ENCODE results near the gene ZNF579. TPM values are rescaled to one million over a fixed set of nuclear protein-coding genes. Genes with fewer than 3 reads are reported as not detected.
A peak's percentile ranks its signal among the peaks of the same experiment; 100 is the strongest.
"Not testable (repeated sequence)": the region's sequence is repeated elsewhere in the genome, so short reads cannot be mapped to it uniquely, and the experiment has no call there.

Gene ZNF579
- polyA plus RNA-seq, 6 donors from 2014 or later: 0.13 to 0.85 (median 0.40) TPM

DNA sequence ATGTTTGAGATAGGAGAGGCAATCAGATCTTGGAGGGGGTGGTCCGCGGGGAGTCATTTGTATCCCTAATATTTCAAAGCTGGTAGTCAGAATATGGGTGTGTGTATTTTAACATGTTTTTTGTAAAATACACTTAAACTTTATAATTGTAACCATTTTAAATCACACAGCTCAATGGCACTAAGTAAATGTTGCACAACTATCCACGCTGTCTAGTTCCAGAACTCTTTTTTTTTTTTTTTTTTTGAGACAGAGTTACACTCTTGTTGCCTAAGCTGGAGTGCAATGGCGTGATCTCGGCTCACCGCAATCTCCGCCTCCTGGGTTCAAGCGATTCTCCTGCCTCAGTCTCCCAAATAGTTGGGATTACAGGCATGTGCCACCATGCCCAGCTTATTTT lies 3.2 kb upstream of the ZNF579 start:
- ATAC-seq (ENCODE audit: low read depth in 2 of 2); H3K27me3 Mint-ChIP-seq; H3K27ac Mint-ChIP-seq; DNase-seq; H3K9me3 Mint-ChIP-seq; H3K36me3 Mint-ChIP-seq: not testable (repeated sequence)
- peak overlapping the region in 2 of 8 donors; percentile 8 to 13 for H3K4me3 Mint-ChIP-seq
- peaks cover 43 to 50% (median 44%) of the 10 kb centered on the region in 3 donors for H3K4me1 Mint-ChIP-seq

GRCh38 chr19:55582284-55582683 lies 1.6 kb upstream of the ZNF579 start:
- not testable (repeated sequence) for H3K27me3 Mint-ChIP-seq; H3K36me3 Mint-ChIP-seq; DNase-seq; H3K9me3 Mint-ChIP-seq; ATAC-seq (ENCODE audit: low read depth in 2 of 2)
- peak overlapping the region in 1 of 6 donors; percentile 76 for H3K27ac Mint-ChIP-seq
- H3K4me1 Mint-ChIP-seq: peaks cover 41 to 48% (median 42%) of the 10 kb centered on the region in 3 donors
- H3K4me3 Mint-ChIP-seq: peak overlapping the region in 5 of 8 donors; percentile 12 to 95 (median 90)

DNA sequence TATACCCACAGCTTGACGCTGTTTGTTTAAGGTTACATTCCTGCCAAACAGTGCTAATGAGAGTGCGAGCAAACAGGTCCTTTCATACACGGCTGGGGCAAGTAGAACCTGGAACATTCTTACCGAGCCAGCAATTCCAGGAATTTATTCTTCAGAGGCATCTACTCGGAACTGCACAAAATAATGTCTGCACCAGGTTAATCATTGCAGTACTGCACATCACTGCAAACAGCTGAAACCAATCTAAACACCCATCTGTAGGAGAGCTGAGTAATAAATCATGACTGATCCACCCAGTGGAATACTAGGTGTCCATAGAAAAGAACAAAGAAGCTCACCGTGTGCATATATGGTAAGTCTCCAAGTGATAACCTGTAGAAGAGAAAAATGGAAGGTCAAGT lies 1.2 kb upstream of the ZNF579 start:
- no peak for ATAC-seq (ENCODE audit: low read depth in 2 of 2)
- H3K27ac Mint-ChIP-seq: peak overlapping the region in 1 of 6 donors; percentile 94

GRCh38 chr19:55581145-55581822 lies 636 bp upstream of the ZNF579 start:
- peaks cover 35 to 38% (median 35%) of the 10 kb centered on the region in 3 donors for H3K4me1 Mint-ChIP-seq
- H3K27me3 Mint-ChIP-seq: no peaks in the 10 kb centered on the region
- ATAC-seq (ENCODE audit: low read depth in 2 of 2): no peak
- peak overlapping the region; percentile 83 to 95 (median 90) for H3K4me3 Mint-ChIP-seq
- peaks cover 0 to 8% of the 10 kb centered on the region in 2 donors for H3K36me3 Mint-ChIP-seq
- H3K27ac Mint-ChIP-seq: peak overlapping the region in 5 of 6 donors; percentile 37 to 94 (median 82)
- peaks cover 0 to 3% (median 0%) of the 10 kb centered on the region in 7 donors for H3K9me3 Mint-ChIP-seq
- no peak for DNase-seq

More for the DNA sequence above, 1.2 kb upstream of the ZNF579 start:
- Mint-ChIP-seq H3K36me3 (peaks cover 0 to 6% of the 10 kb centered on the region in 2 donors), H3K4me1 (peaks cover 38 to 44% (median 39%) of the 10 kb centered on the region in 3 donors), H3K27me3 (no peaks in the 10 kb centered on the region), H3K9me3 (peaks cover 0 to 3% (median 0%) of the 10 kb centered on the region in 7 donors), H3K4me3 (peak overlapping the region in 6 of 8 donors; percentile 41 to 95 (median 88))
- DNase-seq: no peak

DNA sequence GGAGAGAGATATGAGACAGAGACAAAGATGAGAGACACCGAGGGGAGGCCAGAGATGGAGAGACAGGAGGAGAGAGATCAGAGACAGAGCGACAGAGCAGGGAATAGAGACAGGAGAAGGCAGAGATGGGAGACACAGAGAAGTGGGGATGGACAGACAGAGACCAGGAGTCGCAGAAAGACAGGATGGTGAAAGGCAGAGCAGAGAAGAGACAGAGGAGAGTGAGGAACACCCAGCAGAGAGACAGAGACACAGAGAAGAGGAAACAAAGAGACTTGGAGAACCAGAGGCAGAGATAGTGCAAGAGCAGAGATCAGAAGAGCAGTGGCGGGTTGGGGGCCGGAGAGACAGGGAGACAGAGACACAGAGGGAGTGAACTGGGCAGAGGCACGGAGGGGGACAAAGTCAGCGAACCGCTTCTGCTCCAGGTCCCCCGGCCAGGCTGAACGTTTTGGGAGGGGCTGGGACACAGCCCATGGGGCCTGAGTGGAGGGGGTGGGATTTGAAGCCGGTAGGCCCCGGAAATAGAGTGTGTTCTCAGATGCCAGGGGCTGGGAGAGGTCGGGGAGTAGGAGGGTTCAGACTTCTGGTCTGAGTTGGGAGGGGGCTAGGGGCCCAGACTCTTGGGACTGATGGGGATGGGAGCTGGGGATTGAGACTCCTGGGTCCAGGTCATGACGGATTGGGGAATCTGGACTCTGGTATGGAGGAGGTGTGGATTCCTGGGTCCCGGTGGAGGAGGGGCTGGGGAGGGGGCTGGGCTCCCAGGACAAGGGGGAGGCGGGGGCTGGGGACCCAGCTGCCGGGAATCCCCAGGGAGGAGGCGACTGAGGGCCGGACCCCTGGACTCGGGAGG lies 654 bp downstream of the ZNF579 start:
- Mint-ChIP-seq H3K4me3 (peak overlapping the region; percentile 85 to 95 (median 90)), H3K9me3 (peaks cover 0 to 3% (median 0%) of the 10 kb centered on the region in 7 donors), H3K36me3 (peaks cover 0 to 8% of the 10 kb centered on the region in 2 donors), H3K4me1 (peaks cover 23 to 26% (median 26%) of the 10 kb centered on the region in 3 donors), H3K27me3 (no peaks in the 10 kb centered on the region), H3K27ac (peak overlapping the region; percentile 66 to 96 (median 89))
- no peak for DNase-seq
- peak; percentile 37 to 52 for ATAC-seq (ENCODE audit: low read depth in 2 of 2)

- Mint-ChIP-seq H3K4me3 (peak overlapping the region; percentile 85 to 95 (median 90)), H3K27me3 (no peaks in the 10 kb centered on the region), H3K27ac (peak overlapping the region in 4 of 6 donors; percentile 21 to 90 (median 58)), H3K4me1 (peaks cover 23 to 26% (median 26%) of the 10 kb centered on the region in 3 donors), H3K36me3 (peaks cover 0 to 8% of the 10 kb centered on the region in 2 donors), H3K9me3 (peaks cover 0 to 3% (median 0%) of the 10 kb centered on the region in 7 donors)
- ATAC-seq (ENCODE audit: low read depth in 2 of 2): no peak
- no peak for DNase-seq
Observed at GRCh38 chr19:55578761-55579747, 1.6 kb downstream of the ZNF579 start.

DNA sequence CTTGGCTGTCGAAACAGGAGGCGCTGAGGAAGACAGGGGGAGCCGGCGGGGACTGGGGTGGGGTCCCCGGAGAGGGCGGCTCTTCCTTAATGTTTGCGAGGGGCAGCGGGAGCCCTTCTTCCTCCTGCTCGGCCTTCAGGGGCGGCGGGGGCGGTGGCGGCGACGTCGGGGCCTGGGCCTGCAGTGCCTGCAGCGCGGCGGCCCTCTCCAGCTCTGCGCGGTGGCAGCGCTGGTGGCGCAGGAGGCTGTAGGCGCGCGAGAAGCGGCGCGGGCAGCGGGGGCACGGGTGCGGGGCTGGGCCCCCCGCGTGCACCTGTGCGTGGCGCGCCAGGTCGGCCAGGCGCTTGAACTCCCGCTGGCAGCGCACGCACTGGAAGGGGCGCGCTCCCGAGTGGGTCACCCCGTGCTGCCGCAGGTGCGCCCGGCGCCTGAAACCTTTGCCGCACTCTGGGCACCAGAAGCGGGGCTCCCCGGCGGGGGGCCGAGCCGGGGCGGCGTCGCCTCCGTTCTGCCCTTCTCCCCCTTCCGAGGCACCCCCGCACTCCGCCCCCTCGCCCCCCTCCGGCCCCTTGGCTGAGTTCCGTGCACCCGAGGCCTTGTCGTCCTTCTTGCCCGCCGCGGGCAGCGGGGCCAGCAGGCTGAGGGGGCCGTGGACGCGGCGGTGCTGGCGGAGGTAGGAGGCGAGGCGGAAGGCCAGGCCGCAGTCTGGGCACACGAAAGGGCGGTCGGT lies 2.5 kb downstream of the ZNF579 start:
- Mint-ChIP-seq H3K36me3 (peaks cover 0 to 8% of the 10 kb centered on the region in 2 donors), H3K9me3 (peaks cover 0 to 3% (median 0%) of the 10 kb centered on the region in 7 donors), H3K27ac (no peak overlapping the region), H3K27me3 (no peaks in the 10 kb centered on the region), H3K4me1 (peaks cover 23 to 26% (median 26%) of the 10 kb centered on the region in 3 donors), H3K4me3 (no peak overlapping the region)
- DNase-seq (no peak), ATAC-seq (ENCODE audit: low read depth in 2 of 2) (no peak)

DNA sequence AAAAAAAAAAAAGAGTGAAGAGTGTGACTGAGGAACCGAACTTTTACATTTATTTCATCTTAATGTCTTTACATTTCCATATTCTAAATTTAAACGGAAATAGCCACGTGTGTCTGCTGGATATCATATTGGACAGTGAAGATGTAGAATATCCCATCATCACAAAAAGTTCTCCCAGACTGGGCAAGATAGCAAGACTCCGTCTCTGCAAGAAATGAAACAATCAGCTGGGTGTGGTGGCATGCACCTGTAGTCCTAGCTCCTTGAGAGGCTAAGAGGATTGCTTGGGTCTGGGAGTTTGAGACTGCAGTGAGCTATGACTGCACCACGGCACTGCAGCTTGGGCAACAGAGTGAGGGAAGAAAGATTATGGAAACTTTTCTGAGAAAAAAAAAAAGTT lies 3.9 kb downstream of the ZNF579 start:
- no peak for ATAC-seq (ENCODE audit: low read depth in 2 of 2)
- no peak for DNase-seq
- peak overlapping the region in 3 of 8 donors; percentile 25 to 60 (median 57) for H3K4me3 Mint-ChIP-seq
- H3K36me3 Mint-ChIP-seq: peaks cover 0 to 8% of the 10 kb centered on the region in 2 donors
- no peaks in the 10 kb centered on the region for H3K27me3 Mint-ChIP-seq
- H3K27ac Mint-ChIP-seq: peak overlapping the region in 2 of 6 donors; percentile 55 to 88
- peaks cover 0 to 3% (median 0%) of the 10 kb centered on the region in 7 donors for H3K9me3 Mint-ChIP-seq
- H3K4me1 Mint-ChIP-seq: peaks cover 19 to 21% (median 20%) of the 10 kb centered on the region in 3 donors

GRCh38 chr19:55573929-55574328 lies 6.7 kb downstream of the ZNF579 start:
- not testable (repeated sequence) for H3K27me3 Mint-ChIP-seq

DNA sequence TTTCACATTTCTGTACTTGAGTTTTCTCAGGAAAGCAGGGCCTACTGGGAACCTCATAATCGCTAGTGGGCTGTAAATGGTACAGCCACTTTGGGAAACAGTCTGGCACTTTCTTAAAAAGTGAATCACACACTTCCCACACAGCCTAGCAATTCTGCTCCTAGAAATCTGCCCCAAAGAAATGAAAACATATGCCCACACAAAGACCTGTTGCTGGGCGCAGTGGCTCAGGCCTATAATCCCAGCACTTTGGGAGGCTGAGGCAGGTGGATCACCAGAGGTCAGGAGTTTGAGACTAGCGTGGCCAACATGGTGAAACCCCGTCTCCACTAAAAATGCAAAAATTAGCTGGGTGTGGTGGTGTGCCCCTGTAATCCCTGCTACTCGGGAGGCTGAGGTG lies 11.2 kb downstream of the ZNF579 start:
- not testable (repeated sequence) for H3K9me3 Mint-ChIP-seq; H3K36me3 Mint-ChIP-seq; H3K4me1 Mint-ChIP-seq; H3K4me3 Mint-ChIP-seq; H3K27ac Mint-ChIP-seq; DNase-seq; ATAC-seq (ENCODE audit: low read depth in 2 of 2)
- peaks cover 8 to 21% (median 9%) of the 10 kb centered on the region in 3 donors for H3K27me3 Mint-ChIP-seq

More at GRCh38 chr19:55573929-55574328, 6.7 kb downstream of the ZNF579 start:
- not testable (repeated sequence) for H3K4me1 Mint-ChIP-seq; H3K36me3 Mint-ChIP-seq; H3K9me3 Mint-ChIP-seq; ATAC-seq (ENCODE audit: low read depth in 2 of 2); DNase-seq; H3K4me3 Mint-ChIP-seq
- peak overlapping the region in 1 of 6 donors; percentile 30 for H3K27ac Mint-ChIP-seq

GRCh38 chr19:55567708-55568328 lies 12.8 kb downstream of the ZNF579 start:
- Mint-ChIP-seq H3K4me3 (no peak overlapping the region), H3K27me3 (peaks cover 13 to 29% (median 21%) of the 10 kb centered on the region in 3 donors), H3K36me3 (no peaks in the 10 kb centered on the region), H3K27ac (no peak overlapping the region), H3K4me1 (no peaks in the 10 kb centered on the region), H3K9me3 (peaks cover 0 to 6% (median 0%) of the 10 kb centered on the region in 7 donors)
- no peak for ATAC-seq (ENCODE audit: low read depth in 2 of 2)
- DNase-seq: no peak
